ENCODE measurements around the gene AKAP13.

Gene AKAP13

DNA sequence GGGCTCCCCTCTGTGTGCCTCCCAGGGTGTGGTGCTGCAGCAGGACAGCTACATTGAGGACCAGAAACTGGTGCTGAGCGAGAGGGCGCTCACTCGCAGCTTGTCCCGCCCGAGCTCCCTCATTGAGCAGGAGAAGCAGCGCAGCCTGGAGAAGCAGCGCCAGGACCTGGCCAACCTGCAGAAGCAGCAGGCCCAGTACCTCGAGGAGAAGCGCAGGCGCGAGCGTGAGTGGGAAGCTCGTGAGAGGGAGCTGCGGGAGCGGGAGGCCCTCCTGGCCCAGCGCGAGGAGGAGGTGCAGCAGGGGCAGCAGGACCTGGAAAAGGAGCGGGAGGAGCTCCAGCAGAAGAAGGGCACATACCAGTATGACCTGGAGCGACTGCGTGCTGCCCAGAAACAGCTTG, 360.6 kb downstream of the AKAP13 start:
- no peak for DNase-seq (ENCODE audit: low spot score)

DNA sequence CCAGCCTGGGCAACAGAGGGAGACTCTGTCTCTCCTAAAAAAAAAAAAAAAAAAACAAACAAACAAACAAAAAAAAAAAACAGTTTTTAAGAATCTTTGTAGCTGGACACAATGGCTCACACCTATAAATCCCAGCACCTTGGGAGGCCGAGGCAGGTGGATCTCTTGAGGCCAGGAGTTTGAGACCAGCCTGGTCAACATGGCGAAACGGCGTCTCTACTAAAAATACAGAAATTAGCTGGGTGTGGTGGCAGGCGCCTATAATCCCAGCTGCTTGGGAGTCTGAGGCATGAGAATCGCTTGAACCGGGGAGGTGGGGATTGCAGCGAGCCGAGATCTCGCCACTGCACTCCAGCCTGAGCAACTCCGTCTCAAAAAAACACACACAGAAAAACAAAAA, 361.3 kb downstream of the AKAP13 start:
- DNase-seq (ENCODE audit: low spot score) = no peak

- DNase-seq (ENCODE audit: low spot score) = peak; percentile 56
Observed at GRCh38 chr15:85742186-85742821, 361.9 kb downstream of the AKAP13 start.

DNA sequence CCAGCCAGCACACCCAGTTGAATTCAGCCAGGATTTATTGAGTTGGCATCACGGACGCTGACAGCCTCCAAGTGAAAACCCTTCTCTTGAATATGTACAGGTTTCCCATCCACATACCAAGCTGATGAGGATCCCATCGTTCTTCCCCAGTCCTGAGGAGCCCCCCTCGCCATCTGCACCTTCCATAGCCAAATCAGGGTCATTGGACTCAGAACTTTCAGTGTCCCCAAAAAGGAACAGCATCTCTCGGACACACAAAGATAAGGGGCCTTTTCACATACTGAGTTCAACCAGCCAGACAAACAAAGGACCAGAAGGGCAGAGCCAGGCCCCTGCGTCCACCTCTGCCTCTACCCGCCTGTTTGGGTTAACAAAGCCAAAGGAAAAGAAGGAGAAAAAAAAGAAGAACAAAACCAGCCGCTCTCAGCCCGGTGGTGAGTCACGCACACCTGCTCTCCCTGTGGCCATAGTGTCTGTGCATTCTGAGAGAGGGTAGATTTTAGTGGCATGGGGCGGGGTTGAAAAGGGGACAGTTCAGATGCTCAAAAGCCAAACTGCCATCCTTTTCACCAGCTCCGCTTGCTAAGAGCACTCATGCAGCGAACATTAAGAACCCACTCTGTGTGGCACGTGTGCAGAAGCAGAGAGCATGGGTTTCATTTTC, 363.1 kb downstream of the AKAP13 start:
- no peak for DNase-seq (ENCODE audit: low spot score)

DNA sequence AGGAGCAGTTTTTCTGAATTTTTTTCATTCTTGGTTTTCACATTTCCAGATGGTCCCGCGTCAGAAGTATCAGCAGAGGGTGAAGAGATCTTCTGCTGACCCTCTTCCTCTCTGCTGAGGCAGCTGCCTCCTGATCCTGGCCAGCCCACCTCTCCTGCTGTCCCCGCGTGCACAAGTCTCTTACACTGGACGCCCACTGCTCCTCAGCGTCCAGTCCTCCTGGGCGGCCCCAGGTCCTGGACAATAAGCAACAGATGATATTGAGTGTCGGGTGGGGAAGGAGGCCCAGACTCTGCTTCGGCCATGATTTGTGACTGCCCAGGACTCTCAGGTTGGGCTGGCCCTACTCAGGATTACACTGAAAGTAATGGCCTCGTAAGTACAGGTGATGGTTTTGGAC, 364.2 kb downstream of the AKAP13 start:
- DNase-seq (ENCODE audit: low spot score) = no peak

GRCh38 chr15:85745023-85745422, 364.6 kb downstream of the AKAP13 start:
- DNase-seq (ENCODE audit: low spot score) = no peak

DNA sequence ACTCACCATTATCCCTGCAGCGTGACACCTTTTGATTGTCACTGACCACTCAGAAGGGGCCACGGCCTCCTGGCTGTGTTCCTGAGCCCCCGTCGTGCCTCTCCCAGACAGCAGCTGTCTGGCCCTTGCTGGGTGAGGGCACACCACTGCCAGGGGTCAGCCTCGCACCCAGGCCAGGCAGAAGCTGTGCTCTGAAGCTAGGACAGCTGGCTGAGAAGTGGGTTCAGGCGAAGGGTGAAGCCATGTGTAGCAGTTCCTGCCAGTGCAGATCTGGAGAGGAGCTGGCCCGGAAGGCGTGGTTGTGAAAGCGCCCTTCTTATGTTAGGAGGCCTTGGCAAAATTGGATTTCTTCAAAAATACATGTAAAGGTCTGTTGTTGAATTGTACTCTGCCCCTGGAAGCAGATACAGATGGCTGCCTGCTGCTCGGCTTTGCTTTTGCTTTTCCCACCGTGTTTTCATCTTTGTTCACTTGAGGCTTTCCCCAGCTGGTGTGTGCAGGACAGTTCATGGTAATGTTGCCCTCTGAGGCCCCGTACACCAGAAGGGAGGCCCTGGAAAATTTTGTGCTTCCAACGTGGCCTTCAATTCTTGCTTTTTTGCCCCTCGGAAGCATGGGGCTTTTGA, 365.2 kb downstream of the AKAP13 start:
- no peak for DNase-seq (ENCODE audit: low spot score)

DNA sequence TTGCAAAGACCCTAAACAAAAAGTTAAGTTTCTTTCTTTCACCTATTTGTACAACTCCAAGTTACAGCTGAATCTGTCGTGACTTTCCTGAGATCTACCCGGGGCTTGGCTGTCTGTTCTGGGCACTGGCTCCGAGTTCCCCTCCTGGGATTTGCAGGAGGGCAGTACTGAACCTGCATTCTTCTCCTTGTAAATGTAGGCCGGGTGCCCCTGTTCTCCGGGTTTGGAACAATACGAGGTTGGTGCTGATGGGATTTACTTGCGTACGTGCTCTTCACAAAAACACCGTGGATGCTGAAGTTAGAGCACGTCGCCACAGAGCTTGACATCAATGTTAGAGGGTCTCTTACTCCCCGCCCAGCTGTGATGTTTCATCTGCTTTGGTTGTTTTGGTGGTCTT, 366.2 kb downstream of the AKAP13 start:
- DNase-seq (ENCODE audit: low spot score) = no peak

- DNase-seq (ENCODE audit: low spot score) = no peak
Observed at GRCh38 chr15:85748176-85748575, 367.8 kb downstream of the AKAP13 start.

GRCh38 chr15:85748729-85749128, 368.3 kb downstream of the AKAP13 start:
- DNase-seq (ENCODE audit: low spot score) = no peak

GRCh38 chr15:85749261-85750151, 369.1 kb downstream of the AKAP13 start:
- no peak for DNase-seq (ENCODE audit: low spot score)

DNA sequence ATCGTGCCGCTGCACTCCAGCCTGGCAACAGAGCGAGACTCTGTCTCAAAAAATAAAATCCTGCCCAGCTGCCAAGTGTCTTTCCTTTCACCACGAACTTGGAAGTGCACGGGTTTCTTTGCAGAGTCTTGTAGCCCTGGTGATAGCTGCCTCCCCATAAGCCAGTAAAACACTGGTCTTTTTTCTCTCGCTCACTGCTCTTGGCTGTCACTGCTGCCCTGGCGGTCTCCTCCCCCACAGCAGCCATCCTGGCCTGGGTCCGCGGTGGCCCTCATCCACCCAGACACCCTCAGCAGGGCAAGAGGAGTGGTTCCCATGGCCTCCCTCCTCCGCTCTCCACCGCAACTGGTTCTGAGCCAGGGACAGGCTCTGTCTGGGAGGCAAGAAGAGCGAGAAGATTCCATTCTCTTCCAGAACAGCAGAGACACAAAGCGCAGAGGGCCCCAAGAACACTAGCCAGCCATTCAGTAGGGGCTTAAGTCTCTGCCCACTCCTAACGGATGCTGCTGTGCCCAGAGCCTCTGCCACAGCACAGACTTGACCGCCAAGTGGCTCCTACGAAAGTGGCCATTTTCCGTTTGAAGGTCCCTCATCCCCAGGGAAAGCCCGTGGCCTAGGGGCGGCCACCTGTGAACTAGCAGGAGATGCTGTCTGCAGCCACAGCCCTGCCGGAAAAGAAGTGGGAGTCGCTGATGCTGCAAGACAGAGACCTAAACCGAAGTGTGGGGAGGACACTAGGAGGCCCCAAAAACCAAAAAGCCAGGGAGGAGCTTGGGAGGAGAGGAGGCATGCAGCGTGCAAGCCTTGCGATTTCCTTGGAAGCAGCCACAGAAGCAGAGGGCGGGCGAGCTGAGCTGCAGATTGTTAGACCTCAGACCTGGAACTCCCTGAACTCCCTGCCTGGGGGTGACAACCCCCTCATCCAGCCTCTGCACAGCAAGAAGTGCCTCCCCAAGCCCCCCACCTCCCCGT, 370.2 kb downstream of the AKAP13 start:
- DNase-seq (ENCODE audit: low spot score) = peak; percentile 72

DNA sequence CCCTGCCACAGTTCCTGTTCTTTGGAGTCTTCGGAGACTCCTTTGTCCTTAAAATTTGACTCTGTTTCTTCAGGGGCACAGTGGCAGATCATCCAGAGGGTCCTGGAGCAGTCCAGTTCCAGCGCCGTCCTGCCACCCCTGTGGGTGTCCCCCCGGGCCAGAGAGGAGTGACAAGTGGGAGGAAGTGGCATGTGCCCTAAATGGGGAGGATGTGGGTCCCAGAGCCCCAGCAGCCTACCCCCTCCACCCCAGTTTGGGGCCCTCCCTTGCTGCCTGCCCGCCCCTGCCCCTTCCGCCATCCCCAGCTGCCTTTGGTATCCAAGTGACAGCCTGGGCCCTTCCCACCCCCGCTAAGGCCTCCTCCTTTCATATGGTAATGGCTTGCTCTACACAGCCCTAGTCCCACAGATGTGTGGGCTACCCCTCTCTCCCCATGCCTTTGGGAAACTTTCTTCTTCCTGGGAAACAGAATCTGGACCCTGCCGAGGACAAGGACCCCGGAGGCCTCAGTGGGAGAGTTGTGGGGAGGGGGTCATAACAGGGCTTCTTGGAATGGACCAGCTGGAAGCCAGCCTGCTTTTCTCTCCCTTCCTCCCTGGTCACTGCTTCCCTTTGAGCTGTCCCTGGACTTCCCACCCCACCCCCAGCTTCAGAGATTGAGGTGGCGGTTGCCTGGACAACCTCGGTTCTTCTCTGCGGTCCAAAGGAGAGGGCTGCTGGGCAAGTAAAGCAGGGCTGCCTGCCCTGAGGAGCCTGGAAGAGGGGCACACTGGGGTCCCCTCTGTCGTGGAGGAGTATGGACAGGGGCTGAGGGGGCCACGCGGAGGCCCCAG, 371.1 kb downstream of the AKAP13 start:
- DNase-seq (ENCODE audit: low spot score) = peak; percentile 48

GRCh38 chr15:85752124-85752475, 371.7 kb downstream of the AKAP13 start:
- no peak for DNase-seq (ENCODE audit: low spot score)

- DNase-seq (ENCODE audit: low spot score) = no peak
Observed at GRCh38 chr15:85752491-85752961, 372.1 kb downstream of the AKAP13 start.

DNA sequence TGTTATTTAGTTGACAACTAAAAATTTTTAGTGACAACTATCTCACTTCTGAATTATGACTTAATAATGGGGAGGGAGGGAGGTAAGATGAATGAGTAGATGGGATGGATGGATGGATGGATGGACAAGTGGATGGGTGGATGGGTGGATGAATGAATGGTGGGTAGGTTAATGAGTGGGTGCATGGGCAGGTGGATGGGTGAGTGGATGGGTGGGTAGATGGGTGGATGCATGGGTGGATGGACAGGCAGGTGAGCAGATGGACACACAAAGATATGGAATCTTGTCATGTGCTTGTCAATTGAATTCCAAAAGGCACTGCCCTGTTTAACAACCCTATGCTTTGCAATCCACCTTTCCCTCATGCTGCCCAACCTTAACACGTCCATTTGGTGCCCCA, 372.9 kb downstream of the AKAP13 start:
- DNase-seq (ENCODE audit: low spot score) = no peak

GRCh38 chr15:85753791-85754452, 373.5 kb downstream of the AKAP13 start:
- DNase-seq (ENCODE audit: low spot score) = no peak

GRCh38 chr15:85754989-85755388, 374.6 kb downstream of the AKAP13 start:
- peak; percentile 54 for DNase-seq (ENCODE audit: low spot score)

DNA sequence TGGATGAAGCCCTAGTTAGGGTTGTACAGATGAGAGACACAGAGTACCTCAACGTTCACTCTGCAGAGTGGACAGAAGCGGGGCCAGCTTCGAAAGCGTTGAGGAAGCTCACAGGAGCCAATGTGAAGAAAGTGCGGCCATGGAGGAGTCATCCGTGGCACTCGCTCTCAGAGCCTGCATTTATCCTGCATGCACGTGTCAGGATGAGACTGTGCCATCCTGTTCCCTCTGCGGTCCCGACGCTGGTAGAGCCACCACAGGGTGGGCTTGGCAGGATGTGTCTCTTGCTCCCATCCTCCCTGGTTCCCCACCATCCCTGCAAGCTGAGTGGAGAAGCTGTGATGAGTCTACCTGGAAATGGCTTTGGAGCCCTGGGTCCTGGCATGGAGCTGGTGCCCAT, 375.1 kb downstream of the AKAP13 start:
- DNase-seq (ENCODE audit: low spot score) = no peak

DNA sequence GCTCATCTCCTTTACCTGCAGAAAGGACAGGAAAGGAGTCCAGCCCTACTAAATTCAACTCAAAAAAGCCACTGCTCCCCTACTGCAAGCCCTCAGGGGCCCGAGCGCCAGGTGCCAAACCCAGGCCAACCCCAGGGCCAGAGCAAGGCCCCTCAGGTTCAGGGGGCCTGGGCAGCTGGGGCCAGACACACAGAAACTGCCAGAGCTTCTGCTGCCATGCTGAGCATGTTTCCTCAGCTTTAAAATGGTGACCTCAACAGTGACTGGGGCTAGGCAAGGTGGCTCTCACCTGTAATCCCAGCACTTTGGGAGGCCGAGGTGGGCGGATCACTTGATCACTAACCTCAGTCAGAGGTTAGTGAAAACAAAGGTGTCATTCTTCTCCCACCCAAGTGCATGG, 375.5 kb downstream of the AKAP13 start:
- DNase-seq (ENCODE audit: low spot score) = no peak
